GM21723 (cell line): Measurements from ENCODE around the gene APBB2.
"Not testable (repeated sequence)": the region's sequence is repeated elsewhere in the genome, so short reads cannot be mapped to it uniquely, and the experiment has no call there.

Experiments used
- ATAC-seq: cut with Tn5 transposase; IDR thresholded peaks from one replicate; pipeline ENCODE4 v1.9.1; 2021; ENCODE audit warnings: mild to moderate bottlenecking, moderate library complexity; ENCODE audit not compliant: unreplicated experiment

Gene APBB2

GRCh38 chr4:41029098-41029497 lies 185.2 kb downstream of the APBB2 start:
- ATAC-seq, result no peak

GRCh38 chr4:41028392-41029076 lies 185.8 kb downstream of the APBB2 start:
- no peak for ATAC-seq

- ATAC-seq, result no peak
Observed at GRCh38 chr4:41026971-41027370, 187.4 kb downstream of the APBB2 start.

GRCh38 chr4:41025824-41026223 lies 188.5 kb downstream of the APBB2 start:
- ATAC-seq, result no peak

GRCh38 chr4:41024556-41025491 lies 189.5 kb downstream of the APBB2 start:
- ATAC-seq, result no peak

GRCh38 chr4:41022116-41022515 lies 192.2 kb downstream of the APBB2 start:
- no peak for ATAC-seq

- no peak for ATAC-seq
Observed at GRCh38 chr4:41015016-41015675, 199.2 kb downstream of the APBB2 start.

GRCh38 chr4:41014158-41014557 lies 200.2 kb downstream of the APBB2 start:
- ATAC-seq, result no peak

GRCh38 chr4:41013746-41014145 lies 200.6 kb downstream of the APBB2 start:
- ATAC-seq, result no peak

- ATAC-seq, result no peak
Observed at GRCh38 chr4:41012911-41013310, 201.4 kb downstream of the APBB2 start.

- no peak for ATAC-seq
Observed at GRCh38 chr4:41012293-41012692, 202.0 kb downstream of the APBB2 start.

- ATAC-seq, result no peak
Observed at GRCh38 chr4:41009411-41009810, 204.9 kb downstream of the APBB2 start.

- no peak for ATAC-seq
Observed at GRCh38 chr4:41006141-41006540, 208.2 kb downstream of the APBB2 start.

- no peak for ATAC-seq
Observed at GRCh38 chr4:41002309-41002708, 212.0 kb downstream of the APBB2 start.

- no peak for ATAC-seq
Observed at GRCh38 chr4:41000356-41000755, 214.0 kb downstream of the APBB2 start.

- no peak for ATAC-seq
Observed at GRCh38 chr4:40998675-40999358, 215.5 kb downstream of the APBB2 start.

GRCh38 chr4:40995850-40996249 lies 218.5 kb downstream of the APBB2 start:
- ATAC-seq, result no peak

- not testable (repeated sequence) for ATAC-seq
Observed at GRCh38 chr4:40994321-40994720, 220.0 kb downstream of the APBB2 start.

GRCh38 chr4:40993296-40993693 lies 221.0 kb downstream of the APBB2 start:
- ATAC-seq, result not testable (repeated sequence)

- ATAC-seq, result peak; percentile 63
Observed at GRCh38 chr4:40992472-40993295, 221.7 kb downstream of the APBB2 start.
